Adrenal gland (tissue), 12 donors: ENCODE data around the gene KRT76. TPM values are rescaled to one million over a fixed set of nuclear protein-coding genes. Genes with fewer than 3 reads are reported as not detected.

Experiments
- DNase-seq, 7 donors: peaks; one replicate each; pipeline ENCODE4 v3.0.0-alpha.2; 2019 to 2020
- H3K27ac ChIP-seq, 5 donors: fragments of 200-600 bp; sonication (generic) in 4 of 5; 1 replicate in 3 of 5; 2 replicates in 2 of 5; pipeline versions ENCODE4 v1.5.1 to v1.8.0; 2016 to 2020; ENCODE audit warnings: mild to moderate bottlenecking in 1 of 5
- H3K27me3 ChIP-seq: fragments of 200-600 bp; 2 replicates; pipeline ENCODE4 v1.8.0; 2021
- H3K36me3 ChIP-seq, 2 donors: fragments of 200-600 bp; replicated peaks in 1 of 2; 1 replicate in 1 of 2; 2 replicates in 1 of 2; pipeline versions ENCODE4 v1.5.1 to v1.8.0; 2018 to 2022
- H3K4me1 ChIP-seq, 2 donors: fragments of 200-600 bp; replicated peaks in 1 of 2; 1 replicate in 1 of 2; 2 replicates in 1 of 2; pipeline versions ENCODE4 v1.5.1 to v1.8.0; 2018 to 2021
- H3K4me3 ChIP-seq, 4 donors: fragments of 200-600 bp; sonication (generic) in 3 of 4; one replicate each; pipeline ENCODE4 v1.5.1; 2016 to 2018
- H3K9me3 ChIP-seq, 3 donors: fragments of 200-600 bp; sonication (generic) in 1 of 3; replicated peaks in 1 of 3; 1 replicate in 2 of 3; 2 replicates in 1 of 3; pipeline versions ENCODE4 v1.5.1 to v1.8.0; 2016 to 2021
- CTCF ChIP-seq, 6 experiments: fragments of 450-650 bp in 4 of 6; fragments of 200-600 bp in 2 of 6; sonication (generic) in 1 of 6; IDR thresholded peaks; 1 replicate in 5 of 6; 2 replicates in 1 of 6; pipeline versions ENCODE4 v1.5.1 to v1.8.0; 2016 to 2021; ENCODE audit warnings: antibody characterized with exemption in 6 of 6, mild to moderate bottlenecking in 2 of 6, moderate library complexity in 1 of 6
- POLR2A ChIP-seq, 2 donors: fragments of 450-650 bp; IDR thresholded peaks; one replicate each; pipeline ENCODE4 v1.6.1; 2017; ENCODE audit warnings: antibody characterized with exemption in 2 of 2, mild to moderate bottlenecking in 2 of 2, moderate library complexity in 1 of 2
- WGBS, 4 donors: extraction: QIAGEN DNeasy Blood & Tissue Kit in 2 of 4; methylation state at CpG; one replicate each; pipeline versions ENCODE4 v1.1.5 to v1.1.7; 2013 to 2017; 5-methylcytosine and 5-hydroxymethylcytosine counted together
- intact Hi-C, 2 donors: fragments of 100-400 bp; cut with DNase I; formaldehyde crosslinking; loops; one replicate each; pipeline versions ENCODE4 v1.14.1 to v1.15.0; 2022 to 2023
- polyA plus RNA-seq, 3 donors: library from polyadenylated mRNA; stranded (reverse); fragments of 200-250 nt in 2 of 3; fragments of 350-450 nt in 1 of 3; fragmentation: Illumina TruSeq in 1 of 3; extraction: RNeasy Lipid Tissue Mini Kit (QIAGEN cat#74804) in 1 of 3; gene quantifications; one replicate each; pipeline ENCODE4 v1.2.3, GENCODE V29; 2013 to 2014
- total RNA-seq, 9 donors: library from RNA; depleted of rRNA in 4 of 9; stranded (reverse); fragments of >200 nt in 4 of 9; fragments of 120-200 nt in 1 of 9; fragmentation: NEBNext Ultra II Directional in 1 of 9; extraction: Animal tissue kit (Norgen Biotek cat#: 25700) in 1 of 9; gene quantifications; one replicate each; pipeline versions ENCODE4 v1.1.0 to v1.2.4, GENCODE V29; 2013 to 2023
- donor health status: healthy with polysubstance abuse.
- donor health status: Bipolar disorder and iron deficiency.
- donor health status: DM: yes; HTN: yes; CAD: no.
- donor health status: DM: no; HTN: no; CAD: no.
- donor health status: DM: no; HTN: no; CAD: no.
- donor health status: DM: yes; HTN: yes; CAD: no.

The KRT76 gene
- total and polyA plus RNA-seq, 12 donors, result not detected

- no peak for DNase-seq
- Histone ChIP-seq H3K4me1 (no peaks in the 10 kb centered on the region), H3K9me3 (no peaks in the 10 kb centered on the region), H3K4me3 (no peak overlapping the region), H3K27me3 (peaks cover 10% of the 10 kb centered on the region), H3K36me3 (no peaks in the 10 kb centered on the region), H3K27ac (no peak overlapping the region)
- intact Hi-C loops, result no loop called here
- 81 to 90% (median 86%) methylated on average over 6 of the region's 6 CpGs for WGBS, 4 donors
- no peak for TF ChIP-seq POLR2A (IDR thresholded peaks at IDR 0.05)
- no peak for TF ChIP-seq CTCF (IDR thresholded peaks at IDR 0.05)
Measured at GRCh38 chr12:52820521-52820920, 43.4 kb upstream of the KRT76 start.

GRCh38 chr12:52819731-52820510 is 42.8 kb upstream of the KRT76 start:
- DNase-seq, result no peak
- TF ChIP-seq CTCF (IDR thresholded peaks at IDR 0.05) (no peak), POLR2A (IDR thresholded peaks at IDR 0.05) (no peak)
- H3K9me3 ChIP-seq, result no peaks in the 10 kb centered on the region
- no peaks in the 10 kb centered on the region for H3K36me3 ChIP-seq
- H3K4me3 ChIP-seq, result no peak overlapping the region
- H3K4me1 ChIP-seq, result no peaks in the 10 kb centered on the region
- peaks cover 10% of the 10 kb centered on the region for H3K27me3 ChIP-seq
- intact Hi-C loops, result no loop called here
- 78 to 89% (median 79%) methylated on average over 6 to 7 of the region's 7 CpGs for WGBS, 4 donors
- H3K27ac ChIP-seq, result no peak overlapping the region

GRCh38 chr12:52818887-52819420 is 41.8 kb upstream of the KRT76 start:
- no peak overlapping the region for H3K27ac ChIP-seq
- H3K4me3 ChIP-seq, result no peak overlapping the region
- WGBS, 4 donors, result 41 to 70% (median 58%) methylated on average over 4 to 7 of the region's 7 CpGs
- H3K36me3 ChIP-seq, result no peaks in the 10 kb centered on the region
- peaks cover 10% of the 10 kb centered on the region for H3K27me3 ChIP-seq
- DNase-seq, result no peak
- no peaks in the 10 kb centered on the region for H3K9me3 ChIP-seq
- TF ChIP-seq POLR2A (IDR thresholded peaks at IDR 0.05) (no peak), CTCF (IDR thresholded peaks at IDR 0.05) (no peak)
- H3K4me1 ChIP-seq, result no peaks in the 10 kb centered on the region
- intact Hi-C loops, result no loop called here

GRCh38 chr12:52818388-52818787 is 41.2 kb upstream of the KRT76 start:
- H3K27ac ChIP-seq, result no peak overlapping the region
- DNase-seq, result no peak
- WGBS, 4 donors, result 37 to 51% (median 44%) methylated on average over 5 to 7 of the region's 7 CpGs
- H3K27me3 ChIP-seq, result peaks cover 10% of the 10 kb centered on the region
- intact Hi-C loops, result no loop called here
- no peaks in the 10 kb centered on the region for H3K4me1 ChIP-seq
- TF ChIP-seq CTCF (IDR thresholded peaks at IDR 0.05), result no peak
- TF ChIP-seq POLR2A (IDR thresholded peaks at IDR 0.05), result no peak
- no peak overlapping the region for H3K4me3 ChIP-seq
- no peaks in the 10 kb centered on the region for H3K9me3 ChIP-seq
- no peaks in the 10 kb centered on the region for H3K36me3 ChIP-seq
